Trophoblast cell (in vitro differentiated cells and primary cell): Measurements from ENCODE around the gene MGME1.

ENCODE experiments used
- DNase-seq, 2 donors: peaks; one replicate each; pipeline ENCODE4 v3.0.0-alpha.2; 2016
- H2AFZ ChIP-seq: 2 replicates; pipeline ENCODE4 v1.6.1; 2013; ENCODE audit warnings: low read length, moderate library complexity, mild to moderate bottlenecking; ENCODE audit not compliant: insufficient read depth, poor library complexity
- H2AK5ac ChIP-seq: 2 replicates; pipeline ENCODE4 v1.6.1; 2013; ENCODE audit warnings: mild to moderate bottlenecking, low read length
- H2BK120ac ChIP-seq: 2 replicates; pipeline ENCODE4 v1.6.1; 2013; ENCODE audit warnings: low read length, mild to moderate bottlenecking, moderate library complexity; ENCODE audit not compliant: insufficient read depth, poor library complexity
- H2BK12ac ChIP-seq: 2 replicates; pipeline ENCODE4 v1.6.1; 2013; ENCODE audit warnings: mild to moderate bottlenecking, low read length, moderate library complexity
- H2BK5ac ChIP-seq: 2 replicates; pipeline ENCODE4 v1.6.1; 2013; ENCODE audit warnings: low read length, low read depth, moderate library complexity, mild to moderate bottlenecking; ENCODE audit not compliant: poor library complexity
- H3K14ac ChIP-seq: 2 replicates; pipeline ENCODE4 v1.6.1; 2013; ENCODE audit warnings: mild to moderate bottlenecking, low read length
- H3K18ac ChIP-seq: 2 replicates; pipeline ENCODE4 v1.6.1; 2013; ENCODE audit warnings: mild to moderate bottlenecking, low read length
- H3K23ac ChIP-seq: 2 replicates; pipeline ENCODE4 v1.6.1; 2013; ENCODE audit warnings: low read length
- H3K27ac ChIP-seq: 2 replicates; pipeline ENCODE4 v1.5.1; 2013; ENCODE audit warnings: low read depth, mild to moderate bottlenecking, inconsistent platforms, low read length, moderate library complexity
- H3K27me3 ChIP-seq: 2 replicates; pipeline ENCODE4 v1.6.1; 2013; ENCODE audit warnings: inconsistent platforms, mild to moderate bottlenecking, low read length, moderate library complexity; ENCODE audit not compliant: insufficient read depth
- H3K36me3 ChIP-seq, 2 experiments: 1 replicate in 1 of 2; 2 replicates in 1 of 2; pipeline ENCODE4 v1.6.1; 2013; ENCODE audit warnings: low read length in 2 of 2, mild to moderate bottlenecking in 2 of 2, moderate library complexity in 1 of 2; ENCODE audit not compliant: insufficient read depth in 2 of 2, control insufficient read depth in 1 of 2
- H3K4ac ChIP-seq: 2 replicates; pipeline ENCODE4 v1.6.1; 2013; ENCODE audit warnings: low read depth, mild to moderate bottlenecking, low read length, moderate library complexity
- H3K4me1 ChIP-seq, 2 experiments: 1 replicate in 1 of 2; 2 replicates in 1 of 2; pipeline ENCODE4 v1.6.1; 2013; ENCODE audit warnings: low read length in 2 of 2, mild to moderate bottlenecking in 2 of 2, moderate library complexity in 1 of 2; ENCODE audit not compliant: insufficient read depth in 2 of 2, control insufficient read depth in 1 of 2
- H3K4me2 ChIP-seq: 2 replicates; pipeline ENCODE4 v1.6.1; 2013; ENCODE audit warnings: inconsistent platforms, mild to moderate bottlenecking, low read length, moderate library complexity
- H3K4me3 ChIP-seq: 2 replicates; pipeline ENCODE4 v1.5.1; 2013; ENCODE audit warnings: mild to moderate bottlenecking, low read depth, low read length, inconsistent platforms
- H3K79me1 ChIP-seq: one replicate; pipeline ENCODE4 v1.6.1; 2013; ENCODE audit warnings: low read length
- H3K79me2 ChIP-seq: 2 replicates; pipeline ENCODE4 v1.6.1; 2013; ENCODE audit warnings: low read length, mild to moderate bottlenecking; ENCODE audit not compliant: control insufficient read depth, insufficient read depth, poor library complexity
- H3K9ac ChIP-seq: 2 replicates; pipeline ENCODE4 v1.6.1; 2013; ENCODE audit warnings: mild to moderate bottlenecking, low read length
- H3K9me3 ChIP-seq: 2 replicates; pipeline ENCODE4 v1.6.1; 2013; ENCODE audit warnings: low read depth, mild to moderate bottlenecking, control low read depth, inconsistent platforms, low read length; ENCODE audit not compliant: insufficient read depth
- H4K12ac ChIP-seq: 2 replicates; pipeline ENCODE4 v1.6.1; 2013; ENCODE audit warnings: low read depth, mild to moderate bottlenecking, low read length, moderate library complexity
- H4K8ac ChIP-seq: 2 replicates; pipeline ENCODE4 v1.6.1; 2013; ENCODE audit warnings: low read depth, mild to moderate bottlenecking, low read length, moderate library complexity
- H4K91ac ChIP-seq: one replicate; pipeline ENCODE4 v1.6.1; 2013; ENCODE audit warnings: low read depth, mild to moderate bottlenecking, low read length, moderate library complexity
- WGBS: extraction: QIAGEN DNeasy Blood & Tissue Kit; methylation state at CpG from one replicate; pipeline ENCODE4 v1.1.7; 2013; ENCODE audit warnings: missing lambda C conversion rate; ENCODE audit not compliant: insufficient read length, insufficient coverage; ENCODE audit errors: extremely low coverage; 5-methylcytosine and 5-hydroxymethylcytosine counted together

Gene MGME1

GRCh38 chr20:17950670-17951069 lies 18.1 kb upstream of the MGME1 start:
- H3K4me2 ChIP-seq: no peak overlapping the region
- H3K27me3 ChIP-seq: no peaks in the 10 kb centered on the region
- H2BK120ac ChIP-seq: no peak overlapping the region
- DNase-seq: no peak
- no peak overlapping the region for H3K4me3 ChIP-seq
- H4K91ac ChIP-seq: no peak overlapping the region
- peaks cover 2% of the 10 kb centered on the region for H3K79me2 ChIP-seq
- H2AFZ ChIP-seq: no peak overlapping the region
- H3K36me3 ChIP-seq: peaks cover 18 to 66% of the 10 kb centered on the region in 2 experiments
- H2AK5ac ChIP-seq: no peak overlapping the region
- H3K23ac ChIP-seq: no peak overlapping the region
- H3K9ac ChIP-seq: no peak overlapping the region
- H3K79me1 ChIP-seq: no peaks in the 10 kb centered on the region
- no peaks in the 10 kb centered on the region for H3K9me3 ChIP-seq
- H3K14ac ChIP-seq: no peak overlapping the region
- H4K12ac ChIP-seq: no peak overlapping the region
- no peak overlapping the region for H4K8ac ChIP-seq
- no peaks in the 10 kb centered on the region for H3K4me1 ChIP-seq
- no peak overlapping the region for H3K18ac ChIP-seq
- no peak overlapping the region for H3K4ac ChIP-seq
- H3K27ac ChIP-seq: no peak overlapping the region
- no peak overlapping the region for H2BK12ac ChIP-seq
- no peak overlapping the region for H2BK5ac ChIP-seq
- no CpG with 5 or more reads among the region's 6 CpGs for WGBS

- WGBS: no CpG with 5 or more reads among the region's 2 CpGs
- H2AK5ac ChIP-seq: no peak overlapping the region
- H3K4ac ChIP-seq: no peak overlapping the region
- no peak overlapping the region for H3K18ac ChIP-seq
- no peak for DNase-seq
- H4K12ac ChIP-seq: no peak overlapping the region
- H3K79me1 ChIP-seq: no peaks in the 10 kb centered on the region
- peaks cover 20 to 65% of the 10 kb centered on the region in 2 experiments for H3K36me3 ChIP-seq
- H4K8ac ChIP-seq: no peak overlapping the region
- H3K27me3 ChIP-seq: no peaks in the 10 kb centered on the region
- no peaks in the 10 kb centered on the region for H3K4me1 ChIP-seq
- no peak overlapping the region for H2BK120ac ChIP-seq
- H3K23ac ChIP-seq: no peak overlapping the region
- no peak overlapping the region for H3K27ac ChIP-seq
- no peak overlapping the region for H3K4me2 ChIP-seq
- H4K91ac ChIP-seq: no peak overlapping the region
- H2BK12ac ChIP-seq: no peak overlapping the region
- peaks cover 5% of the 10 kb centered on the region for H3K79me2 ChIP-seq
- no peak overlapping the region for H2BK5ac ChIP-seq
- no peak overlapping the region for H3K4me3 ChIP-seq
- H3K14ac ChIP-seq: no peak overlapping the region
- no peak overlapping the region for H3K9ac ChIP-seq
- no peak overlapping the region for H2AFZ ChIP-seq
- H3K9me3 ChIP-seq: no peaks in the 10 kb centered on the region
These were observed 17.5 kb upstream of the MGME1 start for GRCh38 chr20:17951323-17951722.

- Histone ChIP-seq H3K79me2 (peaks cover 13% of the 10 kb centered on the region), H3K9me3 (no peaks in the 10 kb centered on the region), H3K9ac (no peak overlapping the region), H3K4ac (peak overlapping the region; percentile 55), H2BK12ac (no peak overlapping the region), H3K27ac (no peak overlapping the region), H3K36me3 (peaks cover 19 to 58% of the 10 kb centered on the region in 2 experiments), H4K91ac (no peak overlapping the region), H3K18ac (no peak overlapping the region), H2AK5ac (no peak overlapping the region), H4K12ac (no peak overlapping the region), H3K23ac (no peak overlapping the region), H3K14ac (no peak overlapping the region), H2BK5ac (no peak overlapping the region), H3K79me1 (no peaks in the 10 kb centered on the region), H3K4me3 (no peak overlapping the region), H4K8ac (no peak overlapping the region), H3K27me3 (no peaks in the 10 kb centered on the region), H2BK120ac (no peak overlapping the region), H3K4me2 (no peak overlapping the region), H3K4me1 (no peaks in the 10 kb centered on the region), H2AFZ (no peak overlapping the region)
- DNase-seq: no peak
- no CpG with 5 or more reads among the region's 8 CpGs for WGBS
These were observed 15.8 kb upstream of the MGME1 start for GRCh38 chr20:17952692-17953684.

- Histone ChIP-seq H2BK5ac (no peak overlapping the region), H3K27me3 (no peaks in the 10 kb centered on the region), H3K9me3 (no peaks in the 10 kb centered on the region), H2BK12ac (no peak overlapping the region), H3K36me3 (peaks cover 19 to 53% of the 10 kb centered on the region in 2 experiments), H3K14ac (no peak overlapping the region), H3K27ac (no peak overlapping the region), H3K4me3 (no peak overlapping the region), H2AFZ (no peak overlapping the region), H2AK5ac (no peak overlapping the region), H2BK120ac (no peak overlapping the region), H4K12ac (no peak overlapping the region), H4K91ac (no peak overlapping the region), H3K4me2 (no peak overlapping the region), H4K8ac (no peak overlapping the region), H3K79me1 (no peaks in the 10 kb centered on the region), H3K79me2 (peaks cover 15% of the 10 kb centered on the region), H3K9ac (no peak overlapping the region), H3K4me1 (no peaks in the 10 kb centered on the region), H3K23ac (no peak overlapping the region), H3K18ac (no peak overlapping the region), H3K4ac (peak overlapping the region; percentile 42)
- DNase-seq: no peak
- no CpG with 5 or more reads among the region's 5 CpGs for WGBS
These were observed 14.9 kb upstream of the MGME1 start for GRCh38 chr20:17953935-17954334.
